Measurements from ENCODE around the gene TCERG1L.
"Not testable (repeated sequence)": the region's sequence is repeated elsewhere in the genome, so short reads cannot be mapped to it uniquely, and the experiment has no call there.

TCERG1L gene

DNA sequence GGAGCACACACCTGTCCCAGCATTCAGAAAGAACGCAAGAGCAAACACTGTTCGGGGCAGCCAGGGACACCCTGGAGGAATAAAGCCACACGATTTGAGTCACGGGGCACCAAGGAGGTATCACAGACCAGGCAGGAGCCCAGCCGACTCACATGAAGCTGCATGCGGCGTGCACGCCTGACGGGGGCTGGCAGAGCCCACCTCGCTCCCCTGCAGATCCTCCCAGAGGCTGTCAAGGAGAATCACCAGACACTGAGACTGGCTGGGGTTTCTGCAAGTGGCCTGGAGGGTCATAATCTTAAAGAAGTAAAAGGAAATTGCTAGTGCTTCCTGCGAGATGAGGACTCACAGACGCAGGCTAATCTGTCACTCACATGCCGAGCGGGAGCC lies 61.6 kb downstream of the TCERG1L start:
- no peak for DNase-seq (ENCODE audit: low read depth in 2 of 2)

DNA sequence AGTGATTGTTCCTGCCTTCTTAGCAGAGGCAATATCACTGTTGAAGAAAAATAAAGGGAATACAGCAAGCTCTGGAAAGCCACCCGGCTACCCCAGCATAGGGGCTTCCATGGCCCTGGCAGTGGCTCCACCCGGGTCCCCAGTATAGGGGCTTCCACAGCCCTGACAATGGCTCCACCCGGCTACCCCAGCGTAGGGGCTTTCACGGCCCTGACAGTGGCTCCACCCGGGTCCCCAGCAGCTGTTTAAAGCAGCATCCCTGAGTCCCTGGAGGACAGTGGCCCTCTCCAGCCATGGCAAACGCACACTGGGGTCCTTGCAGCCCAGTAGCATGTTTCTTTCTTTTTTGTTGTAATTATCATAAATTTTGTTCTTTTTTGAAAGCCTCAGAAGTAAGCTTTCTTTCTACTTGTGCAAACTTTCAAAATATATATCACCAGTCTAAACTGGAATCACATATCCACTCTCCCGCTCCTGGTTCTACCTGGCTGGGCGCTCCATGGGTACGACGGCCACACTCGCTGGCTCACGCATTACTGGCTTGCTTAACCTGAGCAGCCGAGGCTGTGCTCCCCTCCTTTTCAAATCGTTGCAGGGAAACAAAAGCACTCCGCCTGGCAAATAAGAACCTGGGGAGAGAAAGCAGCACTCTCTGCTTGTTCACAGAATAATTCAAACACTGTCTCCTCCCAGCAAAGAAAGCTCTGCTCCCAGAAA lies 62.1 kb downstream of the TCERG1L start:
- DNase-seq (ENCODE audit: low read depth in 2 of 2): no peak

DNA sequence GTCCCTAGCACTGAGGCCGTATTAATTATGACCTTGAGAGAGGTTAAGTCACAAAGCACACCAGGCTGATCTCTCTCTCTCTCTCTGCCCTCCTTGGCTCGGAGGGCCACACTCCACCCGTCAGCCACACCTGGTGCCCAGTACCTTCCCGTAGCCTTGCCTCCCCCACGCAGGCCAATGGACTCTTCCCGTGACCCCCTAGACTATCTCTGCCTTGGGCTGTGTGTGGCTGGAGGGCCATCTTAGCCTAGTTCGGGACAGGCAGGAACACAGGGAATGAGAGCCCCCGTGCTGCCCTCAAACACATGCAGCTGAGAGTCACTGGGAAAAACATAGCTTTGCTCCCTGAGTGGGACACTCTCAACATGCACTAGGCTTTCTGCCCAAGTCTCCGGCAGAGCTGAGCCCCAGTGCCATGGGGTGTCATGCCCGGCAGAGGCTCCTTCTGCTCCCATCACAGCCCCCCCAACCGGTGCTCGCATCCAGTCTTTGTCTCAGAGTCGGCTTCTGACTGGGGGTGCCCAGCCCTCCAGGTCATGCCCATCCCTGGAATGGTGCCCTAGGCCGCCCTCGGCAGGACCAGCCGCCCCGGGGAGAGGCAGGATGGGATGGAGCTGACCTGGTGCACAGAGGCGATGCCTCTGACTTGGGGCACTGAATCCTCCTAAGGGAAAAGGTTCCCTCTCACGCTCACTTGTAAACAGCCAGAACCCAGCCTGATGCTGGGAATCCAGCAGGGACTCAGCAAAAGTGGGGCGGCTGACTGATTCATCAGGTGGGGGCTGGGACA lies 63.0 kb downstream of the TCERG1L start:
- no peak for DNase-seq (ENCODE audit: low read depth in 2 of 2)

DNA sequence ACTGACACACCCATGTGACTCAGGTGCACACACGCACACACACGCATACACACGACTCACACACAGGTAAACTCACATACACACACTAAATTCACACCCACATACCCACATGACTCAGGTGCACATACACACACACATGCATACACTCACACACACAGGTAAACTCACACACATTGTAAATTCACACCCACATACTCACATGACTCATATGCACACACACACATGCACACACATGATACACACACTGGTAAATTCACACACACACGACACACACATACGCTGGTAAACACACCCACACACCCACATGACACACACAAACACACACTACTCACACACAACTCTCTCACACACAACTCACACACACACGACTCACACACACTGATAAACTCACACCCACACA lies 63.6 kb downstream of the TCERG1L start:
- DNase-seq (ENCODE audit: low read depth in 2 of 2): no peak

DNA sequence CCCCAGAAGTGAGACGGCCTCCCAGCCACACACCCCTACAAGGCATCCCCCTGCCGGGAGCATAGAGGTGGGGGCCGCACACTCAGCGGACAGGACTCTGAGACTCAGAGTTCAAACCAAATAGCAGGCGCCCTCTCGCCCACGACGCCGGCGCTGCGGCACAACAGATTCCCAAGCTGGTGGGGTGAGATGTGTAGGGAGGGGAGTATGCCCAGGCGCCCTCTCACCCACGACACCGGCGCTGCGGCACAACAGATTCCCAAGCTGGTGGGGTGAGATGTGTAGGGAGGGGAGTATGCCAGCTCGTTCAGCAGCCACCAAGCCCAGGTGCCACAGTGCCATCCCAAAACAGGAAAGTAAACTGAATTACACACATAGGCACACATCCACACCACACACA lies 64.7 kb downstream of the TCERG1L start:
- DNase-seq (ENCODE audit: low read depth in 2 of 2): no peak

DNA sequence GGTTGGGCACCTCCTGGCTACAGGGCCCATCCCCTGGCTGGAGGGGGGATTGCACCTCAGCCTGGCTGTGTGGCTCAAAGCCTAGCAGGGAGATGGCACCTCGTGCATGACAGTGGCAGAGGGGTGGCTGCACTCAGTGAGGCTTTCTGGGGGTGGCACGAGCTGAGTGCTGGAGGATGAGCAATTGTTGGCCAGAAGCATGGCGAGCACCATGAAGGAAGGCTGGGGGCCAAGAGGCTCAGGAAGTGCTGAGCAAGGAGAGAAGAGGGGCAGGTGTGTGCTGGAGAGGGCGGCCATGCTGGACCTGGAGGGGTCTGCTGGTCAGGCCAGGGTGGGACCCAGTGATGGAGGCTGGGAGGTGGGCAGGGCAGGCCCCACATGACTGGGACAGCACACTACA lies 65.4 kb downstream of the TCERG1L start:
- no peak for DNase-seq (ENCODE audit: low read depth in 2 of 2)

DNA sequence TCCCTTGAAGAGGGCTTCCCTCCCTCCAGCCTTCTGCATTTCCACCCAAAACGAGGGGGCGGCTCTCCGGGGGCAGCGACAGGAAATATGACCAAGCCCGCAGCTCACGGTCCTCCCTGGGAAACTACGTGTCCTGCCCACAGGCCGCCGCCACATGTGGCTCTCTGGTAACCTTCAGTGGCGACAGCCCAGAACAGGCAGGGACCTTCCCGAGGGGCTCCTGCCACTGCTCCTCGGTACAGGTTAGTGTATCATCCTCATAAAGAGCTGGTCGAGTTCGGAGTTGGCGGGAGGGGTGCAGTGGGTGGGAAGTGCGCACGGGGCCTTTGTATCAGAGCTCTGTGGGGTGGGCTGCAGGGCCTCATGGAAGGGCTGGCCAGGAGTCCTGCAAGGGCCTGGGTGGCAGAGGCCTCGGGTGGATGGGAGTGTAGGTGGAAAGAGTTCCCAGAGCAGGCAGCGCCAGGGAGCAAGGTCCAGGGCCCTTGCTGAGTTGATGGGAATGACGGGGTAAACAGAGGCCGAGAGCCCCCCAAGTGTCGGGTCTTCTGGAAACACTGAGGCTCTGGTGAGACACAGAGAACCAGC lies 66.0 kb downstream of the TCERG1L start:
- no peak for DNase-seq (ENCODE audit: low read depth in 2 of 2)

DNA sequence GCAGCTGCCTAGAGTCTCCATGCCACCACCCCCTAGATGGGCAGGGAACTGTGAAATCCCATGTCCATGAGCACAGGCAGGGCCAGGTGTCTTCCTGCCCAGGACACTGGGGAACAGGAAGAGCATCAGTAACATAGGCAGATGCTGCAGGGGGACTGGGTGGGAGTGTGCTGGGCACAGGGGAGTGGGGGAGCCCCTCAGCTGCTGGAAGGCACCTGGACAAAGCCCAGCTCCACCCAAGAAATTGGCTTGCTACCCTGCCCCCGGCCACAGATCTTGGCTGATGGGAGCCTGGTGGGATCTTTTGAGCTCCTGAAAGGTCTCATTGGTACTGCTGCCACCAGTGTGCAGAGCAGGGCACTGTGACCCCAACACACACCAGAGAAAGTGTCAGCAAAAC lies 66.7 kb downstream of the TCERG1L start:
- DNase-seq (ENCODE audit: low read depth in 2 of 2): no peak

DNA sequence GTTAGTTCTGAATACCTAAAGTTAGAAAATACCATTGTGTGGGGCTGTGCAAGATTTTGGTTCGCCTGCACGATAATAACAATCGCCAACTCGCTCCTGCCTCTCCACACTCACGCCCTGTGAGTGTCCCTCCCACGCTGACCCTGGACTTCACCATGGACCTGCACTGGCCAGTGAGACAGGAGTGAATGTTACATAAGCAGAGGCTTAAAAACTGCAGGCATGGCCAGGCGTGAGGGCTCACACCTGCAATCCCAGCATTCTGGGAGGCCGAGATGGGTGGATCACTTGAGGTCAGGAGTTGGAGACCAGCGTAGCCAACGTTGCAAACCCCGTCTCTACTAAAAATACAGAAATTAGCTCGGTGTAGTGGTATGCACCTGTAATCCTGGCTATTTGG lies 68.4 kb downstream of the TCERG1L start:
- DNase-seq (ENCODE audit: low read depth in 2 of 2): no peak

DNA sequence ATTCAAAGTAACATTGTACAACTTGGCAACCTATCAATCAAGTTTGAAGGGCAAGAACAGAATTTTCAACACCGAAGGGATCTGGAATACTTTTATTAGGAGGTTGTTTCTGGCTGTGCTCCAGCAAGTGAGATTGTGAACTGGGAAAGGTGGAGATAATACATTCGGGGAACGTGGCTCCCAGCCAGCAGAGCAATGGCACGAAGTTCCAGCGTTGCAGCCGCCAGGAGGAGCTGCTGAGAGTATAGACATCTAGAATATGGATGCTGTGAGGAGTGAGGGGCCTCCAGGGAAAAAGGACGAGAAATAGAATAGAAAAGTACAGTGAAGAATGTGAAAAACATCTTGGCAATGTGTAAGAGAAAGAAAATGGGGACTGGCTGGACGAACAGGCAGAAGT lies 69.5 kb downstream of the TCERG1L start:
- peak in 1 of 2 experiments; percentile 6 for DNase-seq (ENCODE audit: low read depth in 2 of 2)

DNA sequence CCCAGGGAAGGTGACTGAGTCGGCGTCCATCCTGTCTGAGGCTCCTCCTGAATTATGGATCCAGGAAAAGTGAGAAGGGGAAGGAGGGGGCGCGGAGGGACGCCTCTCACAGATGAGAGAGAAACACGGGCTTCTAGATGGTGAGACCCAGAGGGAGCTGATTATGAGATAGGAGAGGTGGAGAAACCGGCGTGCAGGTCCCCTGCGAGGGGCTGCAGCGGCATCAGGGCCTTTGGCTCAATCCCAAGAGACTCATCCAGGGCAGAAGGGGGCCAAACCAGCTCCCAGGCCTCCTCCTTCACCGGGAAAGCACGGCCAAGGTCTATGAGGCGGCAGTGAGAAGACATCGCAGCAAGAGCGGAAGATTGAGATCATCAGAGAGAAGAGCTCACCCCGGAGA lies 70.8 kb downstream of the TCERG1L start:
- DNase-seq (ENCODE audit: low read depth in 2 of 2): no peak

DNA sequence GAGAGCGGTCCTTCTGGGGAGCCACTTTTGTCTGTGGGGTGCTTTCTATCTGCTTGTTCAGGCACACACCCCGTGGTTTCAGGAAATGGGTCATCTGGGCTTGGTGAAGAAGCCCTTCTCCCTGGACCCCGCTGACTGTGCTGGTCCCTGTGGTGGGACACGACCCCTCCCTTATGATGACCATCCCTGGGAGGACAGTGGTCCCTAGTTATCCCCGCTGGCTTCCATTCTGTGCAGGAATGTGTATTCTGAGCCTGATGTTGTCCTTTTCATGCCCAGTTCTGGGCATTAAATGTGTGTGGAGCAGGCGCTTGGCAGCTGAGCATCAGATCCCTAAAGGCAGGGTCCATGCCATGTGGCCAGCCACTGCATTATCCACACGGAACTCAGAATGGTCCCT lies 71.6 kb downstream of the TCERG1L start:
- no peak for DNase-seq (ENCODE audit: low read depth in 2 of 2)

DNA sequence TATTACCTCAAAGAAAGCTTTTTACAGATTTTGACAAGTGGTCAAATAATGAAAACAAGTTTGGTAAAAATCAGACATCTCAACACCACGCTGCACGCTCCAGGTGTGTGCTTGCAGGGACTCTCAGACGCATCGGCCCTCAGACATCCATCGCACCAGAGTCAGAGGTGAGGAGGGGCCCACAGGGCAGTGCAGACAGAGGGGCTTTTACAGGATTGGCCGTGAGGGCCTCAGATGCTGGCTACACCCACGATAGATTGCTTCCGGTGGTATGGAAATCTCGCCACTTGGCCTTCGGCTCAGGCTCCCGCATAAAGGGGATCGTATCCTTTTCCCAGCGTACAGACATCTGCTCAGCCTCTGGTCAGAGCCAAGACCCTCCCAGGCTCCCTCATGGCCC lies 72.1 kb downstream of the TCERG1L start:
- DNase-seq (ENCODE audit: low read depth in 2 of 2): no peak

DNA sequence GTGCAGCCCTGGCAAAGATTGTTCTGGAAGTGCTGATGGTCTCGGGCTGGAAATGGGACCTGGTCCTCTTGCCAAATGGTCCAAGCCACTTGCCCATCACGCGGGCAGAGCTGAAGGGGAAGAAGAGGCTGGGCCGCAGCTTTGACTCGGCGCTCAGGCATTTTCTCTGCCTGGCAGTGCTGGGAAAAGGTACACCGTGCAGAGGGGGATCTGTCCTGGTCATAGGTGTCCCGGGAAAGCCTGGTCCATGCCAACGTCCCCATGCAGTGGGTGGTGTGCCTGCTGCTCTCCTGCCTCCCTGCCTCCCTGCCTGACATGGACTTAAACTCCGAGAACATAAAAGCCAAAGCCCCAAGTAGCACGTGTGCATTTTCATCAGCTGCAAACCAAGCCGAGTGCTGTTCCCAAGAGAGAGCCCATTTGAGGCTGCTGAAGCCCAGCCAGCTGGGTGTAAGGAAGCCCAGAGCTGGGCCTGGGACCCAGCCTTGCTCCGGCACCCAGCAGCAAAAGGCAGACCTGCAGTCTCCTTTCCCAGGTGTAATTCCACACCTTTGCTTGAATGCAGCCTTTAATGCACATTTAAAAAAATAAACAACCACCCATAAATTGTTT lies 72.7 kb downstream of the TCERG1L start:
- DNase-seq (ENCODE audit: low read depth in 2 of 2): no peak

DNA sequence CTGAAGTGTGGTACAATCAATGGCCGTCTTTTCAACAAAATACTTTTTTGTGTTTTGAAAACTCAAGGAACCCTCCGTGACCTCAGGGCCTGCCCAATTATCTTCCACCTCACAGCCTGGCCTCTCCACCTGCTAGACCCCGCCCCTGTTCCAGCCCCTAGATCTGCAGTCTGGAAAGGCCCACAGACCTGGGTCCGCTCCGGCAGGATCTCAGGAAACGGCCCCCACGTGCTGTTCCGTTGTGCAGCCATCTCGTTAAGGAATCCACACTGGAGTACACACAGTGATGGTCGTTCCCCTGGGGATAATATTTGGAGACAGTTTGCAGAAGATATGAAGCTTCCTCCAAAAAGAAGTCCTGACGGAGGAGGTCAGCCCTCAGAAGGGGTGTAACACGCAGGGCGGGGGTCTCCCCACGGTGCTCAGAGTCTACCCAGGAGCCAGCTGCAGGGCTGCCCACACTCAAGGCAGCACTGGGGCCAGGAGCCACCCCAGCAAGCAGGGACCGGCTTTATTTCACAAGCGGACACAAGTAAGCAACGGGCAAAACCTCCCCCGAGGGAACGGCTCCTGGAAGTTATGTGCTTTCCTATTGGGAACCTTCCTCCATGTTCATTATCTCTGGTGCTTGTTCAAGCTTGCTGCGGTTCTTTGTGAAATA lies 73.4 kb downstream of the TCERG1L start:
- DNase-seq (ENCODE audit: low read depth in 2 of 2): no peak

DNA sequence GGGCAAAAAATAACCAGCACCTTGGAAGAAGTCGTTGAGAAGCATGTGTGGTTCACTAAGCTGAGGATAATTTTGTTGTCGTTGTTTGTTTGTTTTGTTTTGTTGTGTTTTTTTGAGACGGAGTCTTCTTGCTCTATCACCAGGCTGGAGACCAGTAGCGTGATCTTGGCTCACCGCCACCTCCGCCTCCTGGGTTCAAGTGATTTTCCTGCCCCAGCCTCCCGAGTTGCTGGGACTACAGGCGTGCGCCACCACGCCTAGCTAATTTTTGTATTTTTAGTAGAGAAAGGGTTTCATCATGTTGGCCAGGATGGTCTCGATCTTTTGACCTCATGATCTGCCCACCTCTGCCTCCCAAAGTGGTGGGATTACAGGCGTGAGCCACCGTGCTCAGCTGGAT lies 76.9 kb downstream of the TCERG1L start:
- not testable (repeated sequence) for DNase-seq (ENCODE audit: low read depth in 2 of 2)

DNA sequence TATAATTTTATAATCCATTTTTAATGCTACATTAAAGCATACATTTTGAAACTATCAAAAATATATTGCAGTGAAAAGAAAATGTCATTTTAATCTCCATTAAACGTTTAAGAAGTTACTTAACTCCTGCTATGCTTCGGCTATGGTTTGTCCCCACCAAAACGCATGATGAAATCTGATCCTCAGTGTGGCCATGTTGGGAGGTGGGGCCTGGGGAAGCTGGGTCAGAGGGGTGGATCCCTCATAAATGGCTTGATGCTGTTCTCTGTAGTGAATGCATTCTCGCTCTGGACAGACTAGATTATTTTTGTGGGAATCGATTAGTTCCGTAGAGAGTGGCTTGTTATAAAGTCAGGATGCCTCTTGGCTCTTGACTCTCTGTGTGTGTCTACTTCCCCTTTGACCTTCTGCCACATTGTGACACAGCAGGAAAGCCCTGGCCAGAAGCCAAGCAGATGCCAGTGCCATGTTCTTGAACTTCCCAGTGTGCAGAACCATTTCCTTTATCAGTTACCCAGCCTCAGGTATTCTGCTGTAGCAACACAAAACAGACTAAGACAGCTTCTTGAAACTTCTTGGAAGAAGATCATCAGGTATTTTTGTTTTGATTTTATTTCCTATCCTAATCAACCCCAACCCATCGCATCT lies 77.8 kb downstream of the TCERG1L start:
- no peak for DNase-seq (ENCODE audit: low read depth in 2 of 2)

DNA sequence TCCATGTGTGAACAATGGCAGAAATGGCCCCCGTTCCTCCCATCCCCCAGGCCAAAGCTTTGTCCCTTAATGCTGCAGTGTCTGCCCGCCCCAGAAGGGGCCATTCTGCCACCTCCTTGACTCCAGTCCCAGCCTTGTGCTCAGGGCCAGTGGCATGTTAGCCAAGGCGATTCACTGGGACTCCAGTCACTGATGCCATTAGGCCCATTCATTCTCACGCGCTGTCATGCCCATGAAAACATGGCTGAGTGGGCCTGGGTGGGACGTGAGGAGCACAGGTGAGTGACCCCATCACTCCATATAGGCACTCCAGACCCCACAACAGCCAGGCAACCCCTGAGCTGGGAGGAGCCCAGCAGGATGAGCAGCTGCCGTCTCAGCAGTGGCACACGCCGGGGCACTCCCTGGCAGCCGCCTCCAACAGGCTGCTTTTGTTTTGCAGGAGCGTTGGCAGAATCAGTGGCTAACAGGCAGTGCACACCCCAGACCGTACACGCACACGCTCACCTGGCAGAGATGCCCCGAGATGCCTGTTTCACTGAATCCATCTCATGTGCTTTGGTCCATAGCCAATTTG lies 79.5 kb downstream of the TCERG1L start:
- no peak for DNase-seq (ENCODE audit: low read depth in 2 of 2)

DNA sequence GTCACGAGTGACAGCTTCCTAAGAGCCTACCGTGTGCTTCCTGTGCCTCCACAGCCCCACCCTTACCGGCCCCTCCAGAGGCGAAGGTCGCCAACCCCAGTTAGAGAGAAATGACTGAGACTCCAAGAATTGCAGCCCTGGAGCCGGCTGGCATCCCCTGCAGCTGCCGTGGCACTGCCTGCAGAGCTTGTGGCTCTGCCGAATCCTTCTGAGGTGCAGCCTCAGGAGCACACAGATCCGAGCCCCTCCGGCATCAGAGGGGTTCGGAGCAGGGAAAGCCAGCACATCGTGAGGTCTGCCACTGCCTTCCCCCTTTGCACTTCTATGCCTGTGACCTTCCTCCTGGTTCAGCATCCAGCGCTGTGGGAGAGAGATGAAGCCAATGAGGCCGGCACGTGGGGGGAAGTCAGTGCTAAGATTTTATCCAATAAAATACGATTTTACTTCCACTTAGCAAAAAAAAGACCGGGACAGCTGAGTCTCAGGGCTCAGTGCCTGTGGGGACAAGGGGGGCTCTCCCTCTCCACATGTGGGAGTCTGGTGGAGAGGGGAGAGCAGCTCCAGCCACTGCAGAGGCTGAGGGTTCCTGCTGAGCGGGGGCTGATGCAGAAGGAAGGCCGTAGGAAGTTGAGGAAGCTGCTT lies 80.1 kb downstream of the TCERG1L start:
- no peak for DNase-seq (ENCODE audit: low read depth in 2 of 2)

DNA sequence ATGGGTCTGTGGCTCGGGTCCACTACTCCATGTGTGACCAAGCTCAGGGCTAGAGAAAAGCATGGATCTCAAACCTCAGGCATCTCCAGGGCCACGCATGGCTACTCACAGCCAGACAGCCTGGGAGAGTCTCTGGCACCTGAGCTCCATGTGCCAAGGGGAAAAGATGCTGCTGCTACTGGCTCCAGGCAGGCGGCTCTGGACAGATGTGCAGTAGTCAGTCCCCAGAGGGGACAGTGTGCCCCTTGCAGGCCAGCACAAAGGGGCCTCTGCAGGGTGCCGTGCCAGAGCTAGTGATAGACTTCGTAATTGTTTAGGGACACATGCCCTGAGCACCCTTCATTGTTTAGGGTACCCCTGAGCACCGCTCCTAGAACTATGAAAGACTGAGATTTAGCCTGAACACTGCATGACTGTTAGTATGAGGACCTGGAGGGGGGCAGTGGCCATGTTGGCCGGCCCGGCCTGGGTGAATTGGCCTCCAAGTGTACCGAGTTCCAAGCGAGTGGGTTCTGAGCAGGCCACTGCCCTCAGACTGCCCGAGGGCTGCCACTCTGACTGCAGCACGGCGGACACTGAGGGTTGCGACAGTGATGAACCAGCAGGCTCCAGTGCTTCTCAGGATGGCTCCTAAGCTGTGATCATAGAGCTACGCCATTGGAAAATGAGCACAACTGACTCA lies 80.7 kb downstream of the TCERG1L start:
- DNase-seq (ENCODE audit: low read depth in 2 of 2): no peak

All from stimulated activated CD4-positive, alpha-beta T cell treated with anti-CD3 and anti-CD28 coated beads, Interleukin-12 subunit alpha, Interleukin-12 subunit beta, amount 100 ng/mL, for 24 hours (primary cell).